Uterus (tissue), 4 donors: ENCODE measurements around the gene APOBEC3A. TPM values are rescaled to one million over a fixed set of nuclear protein-coding genes. Genes with fewer than 3 reads are reported as not detected.

Experiments used
- DNase-seq, 2 donors: peaks; one replicate each; pipeline ENCODE4 v3.0.0-alpha.2; 2019 to 2020
- H3K27ac ChIP-seq, 2 donors: fragments of 200-600 bp; sonication (generic); 1 replicate in 1 of 2; 2 replicates in 1 of 2; pipeline ENCODE4 v1.5.1; 2016 to 2018
- H3K27me3 ChIP-seq, 2 donors: fragments of 200-600 bp; sonication (generic); one replicate each; pipeline ENCODE4 v1.5.1; 2018 to 2019; ENCODE audit warnings: control low read depth in 1 of 2
- H3K36me3 ChIP-seq, 2 donors: fragments of 200-600 bp; sonication (generic); one replicate each; pipeline ENCODE4 v1.5.1; 2019; ENCODE audit warnings: control low read depth in 1 of 2
- H3K4me1 ChIP-seq, 2 donors: fragments of 200-600 bp; sonication (generic); one replicate each; pipeline ENCODE4 v1.5.1; 2018 to 2019; ENCODE audit warnings: control low read depth in 1 of 2
- H3K4me3 ChIP-seq, 2 donors: fragments of 200-600 bp; sonication (generic); 1 replicate in 1 of 2; 2 replicates in 1 of 2; pipeline ENCODE4 v1.5.1; 2018 to 2019; ENCODE audit warnings: mild to moderate bottlenecking in 1 of 2
- H3K9me3 ChIP-seq, 2 donors: fragments of 200-600 bp; sonication (generic); one replicate each; pipeline ENCODE4 v1.5.1; 2019; ENCODE audit warnings: control low read depth in 1 of 2
- CTCF ChIP-seq, 4 experiments: fragments of 200-600 bp in 2 of 4; fragments of 450-650 bp in 2 of 4; sonication (generic) in 2 of 4; IDR thresholded peaks; one replicate each; pipeline ENCODE4 v1.5.1; 2016 to 2019; ENCODE audit warnings: antibody characterized with exemption in 4 of 4, mild to moderate bottlenecking in 2 of 4, moderate library complexity in 1 of 4
- POLR2A ChIP-seq, 2 donors: fragments of 450-650 bp; IDR thresholded peaks; one replicate each; pipeline ENCODE4 v1.6.1; 2016; ENCODE audit warnings: antibody characterized with exemption in 2 of 2, mild to moderate bottlenecking in 1 of 2, moderate library complexity in 1 of 2
- intact Hi-C: fragments of 100-400 bp; cut with DNase I; formaldehyde crosslinking; loops from one replicate; pipeline ENCODE4 v1.15.1; 2023; ENCODE audit warnings: low total_unique reads
- total RNA-seq, 4 donors: library from RNA; depleted of rRNA in 3 of 4; stranded (reverse); fragments of >200 nt in 3 of 4; gene quantifications; one replicate each; pipeline versions ENCODE4 v1.1.0 to v1.2.4, GENCODE V29; 2014 to 2023
- donor health status: DM: yes; HTN: yes; CAD: no.

Gene APOBEC3A
- total RNA-seq, 4 donors from 2014 or later = not detected

DNA sequence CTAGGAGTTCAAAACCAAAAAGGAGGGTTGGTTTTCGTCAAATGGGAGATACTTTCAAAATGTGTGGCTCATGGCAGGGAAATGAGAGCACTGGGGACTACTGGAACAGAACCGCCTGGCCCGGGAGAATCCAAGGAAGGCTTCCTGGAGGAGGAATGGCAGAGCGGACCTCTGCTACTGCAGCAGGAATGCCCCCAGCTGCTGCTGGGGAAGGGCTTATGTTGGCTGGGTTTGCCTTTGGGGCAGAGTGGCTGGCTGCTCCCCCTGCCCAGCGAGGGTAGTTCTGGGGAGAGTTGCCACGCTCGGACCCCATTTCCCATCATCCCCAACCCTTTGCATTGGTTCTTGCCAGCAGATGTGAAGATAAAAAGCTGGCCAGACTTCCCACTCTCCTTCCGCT lies 10.6 kb upstream of the APOBEC3A start:
- DNase-seq = no peak
- Histone ChIP-seq H3K4me1 (no peaks in the 10 kb centered on the region), H3K36me3 (no peaks in the 10 kb centered on the region), H3K27ac (no peak overlapping the region), H3K4me3 (no peak overlapping the region), H3K27me3 (no peaks in the 10 kb centered on the region), H3K9me3 (no peaks in the 10 kb centered on the region)
- TF ChIP-seq CTCF (IDR thresholded peaks at IDR 0.05) (no peak), POLR2A (IDR thresholded peaks at IDR 0.05) (no peak)
- intact Hi-C loops = no loop called here

GRCh38 chr22:38947321-38948140 lies 9.9 kb upstream of the APOBEC3A start:
- DNase-seq = no peak
- TF ChIP-seq POLR2A (IDR thresholded peaks at IDR 0.05) (no peak), CTCF (IDR thresholded peaks at IDR 0.05) (no peak)

DNA sequence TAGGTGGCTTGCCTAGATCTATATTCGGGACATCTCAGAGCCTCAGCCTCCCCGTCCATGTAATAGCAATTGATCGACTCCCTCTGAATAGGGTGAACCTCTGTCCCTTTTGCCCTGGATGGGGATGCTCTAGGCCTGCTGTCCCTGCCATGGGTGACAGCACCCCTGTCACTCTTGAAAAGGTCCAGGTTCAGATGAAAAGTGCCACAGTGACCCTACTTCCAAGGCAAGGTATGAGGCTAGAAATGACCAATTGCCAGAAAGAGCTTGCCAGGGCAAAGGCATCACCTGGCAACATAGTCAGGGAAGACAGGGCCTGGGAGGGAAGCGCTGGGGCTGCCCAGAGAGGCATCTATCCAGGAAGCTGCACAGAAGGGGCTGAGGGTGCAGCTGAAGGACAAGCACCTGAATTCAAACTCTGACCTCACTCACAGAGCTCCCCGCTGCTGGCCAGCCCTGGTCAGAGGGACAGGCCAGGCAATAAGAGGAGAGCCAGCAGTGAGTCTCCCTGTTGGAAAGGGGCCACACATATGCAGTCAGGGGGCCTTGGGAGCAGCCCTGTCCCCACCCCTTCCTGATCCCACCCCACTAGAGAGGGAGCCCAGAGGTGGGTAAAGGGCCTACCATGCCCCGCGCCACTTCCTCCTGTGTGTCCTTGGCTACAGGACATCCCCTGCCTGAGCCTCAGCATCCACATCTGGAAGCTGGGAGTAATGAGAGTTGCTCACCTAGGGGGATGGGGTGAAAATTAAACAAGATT lies 9.0 kb upstream of the APOBEC3A start:
- DNase-seq = no peak

More at GRCh38 chr22:38947321-38948140, 9.9 kb upstream of the APOBEC3A start:
- no peak overlapping the region for H3K4me3 ChIP-seq
- no peaks in the 10 kb centered on the region for H3K27me3 ChIP-seq
- no peak overlapping the region for H3K27ac ChIP-seq
- no peaks in the 10 kb centered on the region for H3K36me3 ChIP-seq
- no peaks in the 10 kb centered on the region for H3K4me1 ChIP-seq
- intact Hi-C loops = no loop called here
- H3K9me3 ChIP-seq = no peaks in the 10 kb centered on the region

DNA sequence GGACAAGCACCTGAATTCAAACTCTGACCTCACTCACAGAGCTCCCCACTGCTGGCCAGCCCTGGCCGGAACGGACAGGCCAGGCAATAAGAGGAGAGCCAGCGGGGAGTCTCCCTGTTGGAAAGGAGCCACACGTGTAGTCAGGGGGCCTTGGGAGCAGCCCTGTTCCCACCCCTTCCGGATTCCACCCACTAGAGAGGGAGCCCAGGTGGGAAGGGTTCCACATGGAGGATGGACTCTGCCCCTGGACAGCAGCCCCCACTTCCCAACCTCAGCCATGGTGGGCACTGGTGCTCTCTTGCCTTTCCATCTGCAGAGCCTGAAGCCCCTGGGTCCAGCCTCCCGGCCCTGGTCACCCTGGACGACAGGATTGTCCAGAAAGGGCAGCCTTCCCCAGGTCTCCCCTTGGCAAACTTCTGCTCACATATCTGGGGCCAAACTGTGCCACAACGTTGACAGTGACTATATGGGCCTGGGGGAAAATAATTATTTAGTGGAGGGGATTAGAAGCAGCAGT lies 7.5 kb upstream of the APOBEC3A start:
- TF ChIP-seq POLR2A (IDR thresholded peaks at IDR 0.05) (no peak), CTCF (IDR thresholded peaks at IDR 0.05) (no peak)
- Histone ChIP-seq H3K9me3 (no peaks in the 10 kb centered on the region), H3K27ac (no peak overlapping the region), H3K36me3 (no peaks in the 10 kb centered on the region), H3K27me3 (no peaks in the 10 kb centered on the region), H3K4me1 (no peaks in the 10 kb centered on the region), H3K4me3 (no peak overlapping the region)
- DNase-seq = no peak
- intact Hi-C loops = no loop called here

More for the DNA sequence above, 9.0 kb upstream of the APOBEC3A start:
- no peaks in the 10 kb centered on the region for H3K4me1 ChIP-seq
- no peaks in the 10 kb centered on the region for H3K9me3 ChIP-seq
- H3K27me3 ChIP-seq = no peaks in the 10 kb centered on the region
- H3K27ac ChIP-seq = no peak overlapping the region
- TF ChIP-seq CTCF (IDR thresholded peaks at IDR 0.05) (no peak), POLR2A (IDR thresholded peaks at IDR 0.05) (no peak)
- H3K4me3 ChIP-seq = no peak overlapping the region
- intact Hi-C loops = no loop called here
- no peaks in the 10 kb centered on the region for H3K36me3 ChIP-seq
